Ectodermal cell (in vitro differentiated cells): ENCODE data around the gene GPR35.

Source experiments
- H3K27ac ChIP-seq: 2 replicates; pipeline ENCODE4 v1.7.0; 2013; ENCODE audit warnings: mild to moderate bottlenecking, low read depth, low read length; ENCODE audit not compliant: insufficient read depth, poor library complexity, severe bottlenecking
- H3K27me3 ChIP-seq: 2 replicates; pipeline ENCODE4 v1.7.0; 2013; ENCODE audit warnings: mild to moderate bottlenecking, low read length; ENCODE audit not compliant: insufficient read depth, control insufficient read depth, poor library complexity, severe bottlenecking
- H3K36me3 ChIP-seq: one replicate; pipeline ENCODE4 v1.7.0; 2013; ENCODE audit warnings: low read length; ENCODE audit not compliant: control insufficient read depth, insufficient read depth
- H3K4me1 ChIP-seq: one replicate; pipeline ENCODE4 v1.7.0; 2013; ENCODE audit warnings: low read length; ENCODE audit not compliant: control insufficient read depth, insufficient read depth
- H3K4me3 ChIP-seq: 2 replicates; pipeline ENCODE4 v1.7.0; 2013; ENCODE audit warnings: low read depth, low read length, control low read depth; ENCODE audit not compliant: insufficient read depth
- H3K9me3 ChIP-seq: 2 replicates; pipeline ENCODE4 v1.7.0; 2013; ENCODE audit warnings: mild to moderate bottlenecking, low read length, moderate library complexity; ENCODE audit not compliant: control insufficient read depth
- WGBS, 2 experiments: methylation state at CpG; one replicate each; pipeline ENCODE4 v1.1.7; 2013; ENCODE audit warnings: missing lambda C conversion rate in 2 of 2; 5-methylcytosine and 5-hydroxymethylcytosine counted together

Gene GPR35

GRCh38 chr2:240639566-240639965 is 14.3 kb downstream of the GPR35 start:
- Histone ChIP-seq H3K36me3 (no peaks in the 10 kb centered on the region), H3K4me3 (no peak overlapping the region), H3K9me3 (no peaks in the 10 kb centered on the region), H3K27me3 (peaks cover 8% of the 10 kb centered on the region), H3K4me1 (peaks cover 7% of the 10 kb centered on the region), H3K27ac (no peak overlapping the region)
- WGBS, 2 experiments: 89 to 91% methylated on average over 18 of the region's 18 CpGs

GRCh38 chr2:240640939-240641338 is 15.7 kb downstream of the GPR35 start:
- Histone ChIP-seq H3K4me1 (peaks cover 9% of the 10 kb centered on the region), H3K27me3 (peaks cover 8% of the 10 kb centered on the region), H3K36me3 (no peaks in the 10 kb centered on the region), H3K27ac (no peak overlapping the region), H3K9me3 (no peaks in the 10 kb centered on the region), H3K4me3 (no peak overlapping the region)
- 20 to 22% methylated on average over 16 of the region's 16 CpGs for WGBS, 2 experiments

- no peaks in the 10 kb centered on the region for H3K36me3 ChIP-seq
- peaks cover 13% of the 10 kb centered on the region for H3K4me1 ChIP-seq
- no peaks in the 10 kb centered on the region for H3K9me3 ChIP-seq
- no peak overlapping the region for H3K4me3 ChIP-seq
- H3K27me3 ChIP-seq: peaks cover 8% of the 10 kb centered on the region
- WGBS, 2 experiments: 88% methylated on average over 36 of the region's 36 CpGs
- H3K27ac ChIP-seq: no peak overlapping the region
Observed at GRCh38 chr2:240642061-240642805, 17.0 kb downstream of the GPR35 start.

- H3K4me1 ChIP-seq: peaks cover 17% of the 10 kb centered on the region
- H3K36me3 ChIP-seq: no peaks in the 10 kb centered on the region
- H3K27me3 ChIP-seq: peaks cover 8% of the 10 kb centered on the region
- 95% methylated on average over 11 of the region's 11 CpGs for WGBS, 2 experiments
- H3K27ac ChIP-seq: no peak overlapping the region
- no peaks in the 10 kb centered on the region for H3K9me3 ChIP-seq
- H3K4me3 ChIP-seq: no peak overlapping the region
Observed at GRCh38 chr2:240642806-240643092, 17.5 kb downstream of the GPR35 start.

- no peaks in the 10 kb centered on the region for H3K9me3 ChIP-seq
Observed at GRCh38 chr2:240643093-240643810, 18.0 kb downstream of the GPR35 start.

GRCh38 chr2:240643811-240644150 is 18.5 kb downstream of the GPR35 start:
- peaks cover 8% of the 10 kb centered on the region for H3K27me3 ChIP-seq
- WGBS, 2 experiments: 84 to 87% methylated on average over 15 of the region's 15 CpGs
- no peak overlapping the region for H3K27ac ChIP-seq
- no peak overlapping the region for H3K4me3 ChIP-seq
- no peaks in the 10 kb centered on the region for H3K9me3 ChIP-seq
- peaks cover 21% of the 10 kb centered on the region for H3K4me1 ChIP-seq
- no peaks in the 10 kb centered on the region for H3K36me3 ChIP-seq

More at GRCh38 chr2:240643093-240643810, 18.0 kb downstream of the GPR35 start:
- H3K27me3 ChIP-seq: peaks cover 8% of the 10 kb centered on the region
- no peaks in the 10 kb centered on the region for H3K36me3 ChIP-seq
- no peak overlapping the region for H3K4me3 ChIP-seq
- 82 to 84% methylated on average over 13 of the region's 13 CpGs for WGBS, 2 experiments
- no peak overlapping the region for H3K27ac ChIP-seq
- H3K4me1 ChIP-seq: peaks cover 20% of the 10 kb centered on the region

GRCh38 chr2:240644171-240644651 is 18.9 kb downstream of the GPR35 start:
- H3K9me3 ChIP-seq: no peaks in the 10 kb centered on the region
- H3K4me3 ChIP-seq: no peak overlapping the region
- H3K36me3 ChIP-seq: no peaks in the 10 kb centered on the region
- H3K4me1 ChIP-seq: peaks cover 21% of the 10 kb centered on the region
- H3K27ac ChIP-seq: no peak overlapping the region
- WGBS, 2 experiments: 87 to 89% methylated on average over 14 of the region's 14 CpGs
- H3K27me3 ChIP-seq: peaks cover 8% of the 10 kb centered on the region

- H3K36me3 ChIP-seq: no peaks in the 10 kb centered on the region
- no peak overlapping the region for H3K27ac ChIP-seq
- WGBS, 2 experiments: 84 to 85% methylated on average over 8 of the region's 8 CpGs
- peaks cover 21% of the 10 kb centered on the region for H3K4me1 ChIP-seq
- H3K27me3 ChIP-seq: peaks cover 1% of the 10 kb centered on the region
- no peak overlapping the region for H3K4me3 ChIP-seq
- H3K9me3 ChIP-seq: no peaks in the 10 kb centered on the region
Observed at GRCh38 chr2:240644859-240645301, 19.6 kb downstream of the GPR35 start.

GRCh38 chr2:240645346-240645745 is 20.1 kb downstream of the GPR35 start:
- no peaks in the 10 kb centered on the region for H3K36me3 ChIP-seq
- H3K27me3 ChIP-seq: no peaks in the 10 kb centered on the region
- H3K4me3 ChIP-seq: no peak overlapping the region
- peaks cover 21% of the 10 kb centered on the region for H3K4me1 ChIP-seq
- H3K27ac ChIP-seq: no peak overlapping the region
- no peaks in the 10 kb centered on the region for H3K9me3 ChIP-seq
- 90% methylated on average over 10 of the region's 10 CpGs for WGBS, 2 experiments

- Histone ChIP-seq H3K4me1 (peaks cover 21% of the 10 kb centered on the region), H3K27me3 (no peaks in the 10 kb centered on the region), H3K4me3 (no peak overlapping the region), H3K36me3 (no peaks in the 10 kb centered on the region), H3K9me3 (no peaks in the 10 kb centered on the region), H3K27ac (no peak overlapping the region)
- WGBS, 2 experiments: 89 to 91% methylated on average over 10 of the region's 10 CpGs
Observed at GRCh38 chr2:240645801-240646175, 20.5 kb downstream of the GPR35 start.
